Measurements from ENCODE around the gene IKZF3.

Gene IKZF3

GRCh38 chr17:39746145-39746461, 118.0 kb downstream of the IKZF3 start:
- H3K4me2 ChIP-seq (ENCODE audit: low read depth, low read length, poor library complexity, severe bottlenecking): no peak overlapping the region
- no peak overlapping the region for H2AFZ ChIP-seq (ENCODE audit: low read depth, low read length, severe bottlenecking)
- no peaks in the 10 kb centered on the region for H4K20me1 ChIP-seq (ENCODE audit: low read depth, low read length)
- H3K79me2 ChIP-seq (ENCODE audit: insufficient read depth, low read length): no peaks in the 10 kb centered on the region
- no peak overlapping the region for H3K9ac ChIP-seq (ENCODE audit: low read length)
- H3K9me2 ChIP-seq (replicated peaks; ENCODE audit: insufficient read depth, low read length): no peaks in the 10 kb centered on the region
- TF ChIP-seq EZH2phosphoT487 (conservative IDR thresholded peaks at IDR 0.05; ENCODE audit: low read length) (no peak), CTCF (IDR thresholded peaks at IDR 0.05; ENCODE audit: insufficient read depth, low read length, poor library complexity, severe bottlenecking) (no peak)
- H3K36me3 ChIP-seq (ENCODE audit: low read length): no peaks in the 10 kb centered on the region
- no peaks in the 10 kb centered on the region for H3F3A ChIP-seq (ENCODE audit: insufficient read depth)
- no peak overlapping the region for H3K4me3 ChIP-seq (ENCODE audit: insufficient read depth, low read length, poor library complexity, severe bottlenecking)
- no peaks in the 10 kb centered on the region for H3K9me3 ChIP-seq (ENCODE audit: insufficient read depth, low read length)
- H3K27ac ChIP-seq (ENCODE audit: low read depth, low read length): no peak overlapping the region
- no peaks in the 10 kb centered on the region for H3K27me3 ChIP-seq (ENCODE audit: low read length)

GRCh38 chr17:39745335-39746144, 118.6 kb downstream of the IKZF3 start:
- Histone ChIP-seq H3K36me3 (ENCODE audit: low read length) (no peaks in the 10 kb centered on the region), H2AFZ (ENCODE audit: low read depth, low read length, severe bottlenecking) (no peak overlapping the region), H3K9ac (ENCODE audit: low read length) (no peak overlapping the region), H3K27ac (ENCODE audit: low read depth, low read length) (no peak overlapping the region), H3F3A (ENCODE audit: insufficient read depth) (no peaks in the 10 kb centered on the region), H3K4me3 (ENCODE audit: insufficient read depth, low read length, poor library complexity, severe bottlenecking) (no peak overlapping the region), H4K20me1 (ENCODE audit: low read depth, low read length) (no peaks in the 10 kb centered on the region), H3K9me3 (ENCODE audit: insufficient read depth, low read length) (no peaks in the 10 kb centered on the region), H3K4me2 (ENCODE audit: low read depth, low read length, poor library complexity, severe bottlenecking) (no peak overlapping the region), H3K9me2 (replicated peaks; ENCODE audit: insufficient read depth, low read length) (no peaks in the 10 kb centered on the region), H3K27me3 (ENCODE audit: low read length) (no peaks in the 10 kb centered on the region), H3K79me2 (ENCODE audit: insufficient read depth, low read length) (no peaks in the 10 kb centered on the region)
- TF ChIP-seq EZH2phosphoT487 (conservative IDR thresholded peaks at IDR 0.05; ENCODE audit: low read length): no peak
- TF ChIP-seq CTCF (IDR thresholded peaks at IDR 0.05; ENCODE audit: insufficient read depth, low read length, poor library complexity, severe bottlenecking): no peak

DNA sequence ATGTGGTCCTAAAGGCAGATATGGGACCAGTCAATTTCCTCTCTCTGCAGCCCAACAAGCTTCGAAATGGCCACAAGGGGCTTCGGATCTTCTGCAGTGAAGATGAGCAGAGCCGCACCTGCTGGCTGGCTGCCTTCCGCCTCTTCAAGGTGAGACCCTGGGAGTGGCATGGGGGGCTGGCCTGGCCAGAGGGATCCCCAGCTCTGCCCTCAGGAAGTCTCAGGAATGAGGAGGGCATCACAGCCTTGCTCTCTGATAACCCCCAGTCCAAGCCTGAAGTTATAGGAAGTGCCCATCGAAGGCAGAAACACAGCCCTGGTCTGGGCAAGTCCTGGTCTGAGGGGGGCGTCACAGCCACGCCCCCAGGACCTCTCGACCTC, 119.3 kb downstream of the IKZF3 start:
- Histone ChIP-seq H3K9me3 (ENCODE audit: insufficient read depth, low read length) (no peaks in the 10 kb centered on the region), H3K27me3 (ENCODE audit: low read length) (no peaks in the 10 kb centered on the region), H3K9ac (ENCODE audit: low read length) (no peak overlapping the region), H3K4me2 (ENCODE audit: low read depth, low read length, poor library complexity, severe bottlenecking) (no peak overlapping the region), H4K20me1 (ENCODE audit: low read depth, low read length) (no peaks in the 10 kb centered on the region), H3K9me2 (replicated peaks; ENCODE audit: insufficient read depth, low read length) (no peaks in the 10 kb centered on the region), H3F3A (ENCODE audit: insufficient read depth) (no peaks in the 10 kb centered on the region), H3K79me2 (ENCODE audit: insufficient read depth, low read length) (no peaks in the 10 kb centered on the region), H3K36me3 (ENCODE audit: low read length) (no peaks in the 10 kb centered on the region), H3K27ac (ENCODE audit: low read depth, low read length) (no peak overlapping the region), H2AFZ (ENCODE audit: low read depth, low read length, severe bottlenecking) (no peak overlapping the region), H3K4me3 (ENCODE audit: insufficient read depth, low read length, poor library complexity, severe bottlenecking) (no peak overlapping the region)
- TF ChIP-seq CTCF (IDR thresholded peaks at IDR 0.05; ENCODE audit: insufficient read depth, low read length, poor library complexity, severe bottlenecking) (no peak), EZH2phosphoT487 (conservative IDR thresholded peaks at IDR 0.05; ENCODE audit: low read length) (no peak)

All from SU-DHL-6 (cell line).